ENCODE measurements around the gene LRRC75A. TPM values are rescaled to one million over a fixed set of nuclear protein-coding genes. Genes with fewer than 3 reads are reported as not detected.
"Not testable (repeated sequence)": the region's sequence is repeated elsewhere in the genome, so short reads cannot be mapped to it uniquely, and the experiment has no call there.

LRRC75A gene
- total RNA-seq, 1 experiment from 2014 or later = 3.4 TPM

- DNase-seq (ENCODE audit: low spot score) = no peak
Measured at GRCh38 chr17:16398270-16399267, 93.4 kb downstream of the LRRC75A start.

- not testable (repeated sequence) for DNase-seq (ENCODE audit: low spot score)
Measured at GRCh38 chr17:16396693-16397092, 95.3 kb downstream of the LRRC75A start.

GRCh38 chr17:16395887-16396286 lies 96.1 kb downstream of the LRRC75A start:
- DNase-seq (ENCODE audit: low spot score) = not testable (repeated sequence)

- DNase-seq (ENCODE audit: low spot score) = not testable (repeated sequence)
Measured at GRCh38 chr17:16392491-16392890, 99.5 kb downstream of the LRRC75A start.

Other genes with a start within 250 kb of the LRRC75A start
- gene CENPV, start 138.7 kb downstream of the LRRC75A start, total RNA-seq (2014; rRNA removed; shearing (Covaris generic)) = 22.2 and 29.7 TPM in 2 replicates
- 1,859 and 2,439 TPM in 2 replicates for gene UBB, start 111.1 kb downstream of the LRRC75A start, total RNA-seq (2014; rRNA removed; shearing (Covaris generic))
- 0.38 TPM in 1 of 2 replicates, not detected in the other for gene TRPV2, start 76.6 kb downstream of the LRRC75A start, total RNA-seq (2014; rRNA removed; shearing (Covaris generic))
- gene ZNF287, start 77.0 kb upstream of the LRRC75A start, total RNA-seq (2014; rRNA removed; shearing (Covaris generic)) = 3.1 and 4.1 TPM in 2 replicates
- gene ZNF624, start 161.7 kb upstream of the LRRC75A start, total RNA-seq (2014; rRNA removed; shearing (Covaris generic)) = 6.8 and 8.8 TPM in 2 replicates
- 4.0 and 4.4 TPM in 2 replicates for gene CCDC144A, start 198.0 kb upstream of the LRRC75A start, total RNA-seq (2014; rRNA removed; shearing (Covaris generic))